Lung (tissue), 12 donors: ENCODE measurements around the gene COG5. TPM values are rescaled to one million over a fixed set of nuclear protein-coding genes. Genes with fewer than 3 reads are reported as not detected.

ENCODE experiments used
- ATAC-seq: fragments of 200-7000 bp; cut with Tn5 transposase; one replicate; pipeline ENCODE4 v1.9.1; 2020; ENCODE audit warnings: moderate number of reproducible peaks; ENCODE audit not compliant: insufficient read depth, low FRiP score
- DNase-seq, 3 donors: peaks; one replicate each; pipeline ENCODE4 v3.0.0-alpha.2; 2013 to 2017
- H3K27ac ChIP-seq, 2 donors: one replicate each; pipeline ENCODE4 v1.5.1; 2013; ENCODE audit warnings: mild to moderate bottlenecking in 2 of 2, moderate library complexity in 2 of 2, control low read depth in 1 of 2, inconsistent platforms in 1 of 2, low read depth in 1 of 2, low read length in 1 of 2
- H3K27me3 ChIP-seq, 3 donors: one replicate each; pipeline ENCODE4 v1.5.1; 2013; ENCODE audit warnings: low read length in 2 of 3; ENCODE audit not compliant: control insufficient read depth in 3 of 3, insufficient read depth in 3 of 3
- H3K36me3 ChIP-seq, 4 donors: one replicate each; pipeline ENCODE4 v1.5.1; 2013; ENCODE audit warnings: low read length in 4 of 4, mild to moderate bottlenecking in 1 of 4, moderate library complexity in 1 of 4; ENCODE audit not compliant: control insufficient read depth in 4 of 4, insufficient read depth in 4 of 4
- H3K4me1 ChIP-seq, 5 donors: one replicate each; pipeline ENCODE4 v1.5.1; 2013; ENCODE audit warnings: low read length in 5 of 5, mild to moderate bottlenecking in 2 of 5, moderate library complexity in 1 of 5; ENCODE audit not compliant: control insufficient read depth in 5 of 5, insufficient read depth in 5 of 5
- H3K4me3 ChIP-seq: one replicate; pipeline ENCODE4 v1.5.1; 2013; ENCODE audit warnings: mild to moderate bottlenecking, control low read depth, moderate library complexity
- H3K9ac ChIP-seq, 2 donors: one replicate each; pipeline ENCODE4 v1.5.1; 2013; ENCODE audit warnings: low read length in 2 of 2, control low read depth in 1 of 2; ENCODE audit not compliant: insufficient read depth in 1 of 2
- H3K9me3 ChIP-seq, 4 donors: one replicate each; pipeline ENCODE4 v1.5.1; 2013; ENCODE audit warnings: low read length in 3 of 4, mild to moderate bottlenecking in 1 of 4, moderate library complexity in 1 of 4; ENCODE audit not compliant: control insufficient read depth in 4 of 4, insufficient read depth in 3 of 4
- WGBS, 2 donors: extraction: QIAGEN DNeasy Blood & Tissue Kit; methylation state at CpG; one replicate each; pipeline ENCODE4 v1.1.7; 2013; 5-methylcytosine and 5-hydroxymethylcytosine counted together
- polyA plus RNA-seq, 2 donors: library from polyadenylated mRNA; stranded (reverse); fragments of 200-250 nt; gene quantifications; one replicate each; pipeline ENCODE4 v1.2.1, GENCODE V29; 2013
- total RNA-seq, 2 donors: library from RNA; depleted of rRNA in 1 of 2; stranded (reverse); fragments of >200 nt in 1 of 2; gene quantifications; one replicate each; pipeline ENCODE4 v1.2.1, GENCODE V29; 2014 to 2021
- TF ChIP-seq, protein P1 (sequence below): IDR thresholded peaks from 2 replicates; pipeline ENCODE4 v1.5.1; 2012; ENCODE audit warnings: mild to moderate bottlenecking; ENCODE audit errors: control extremely low read depth, extremely low read depth
- donor health status: control.
- donor health status: control.
- donor health status: Bipolar disorder and iron deficiency.
- donor health status: healthy.
- donor health status: DM: yes; HTN: yes; CAD: no.

Gene COG5
- total and polyA plus RNA-seq, 4 donors: 5.6 to 101 (median 27.2) TPM

DNA sequence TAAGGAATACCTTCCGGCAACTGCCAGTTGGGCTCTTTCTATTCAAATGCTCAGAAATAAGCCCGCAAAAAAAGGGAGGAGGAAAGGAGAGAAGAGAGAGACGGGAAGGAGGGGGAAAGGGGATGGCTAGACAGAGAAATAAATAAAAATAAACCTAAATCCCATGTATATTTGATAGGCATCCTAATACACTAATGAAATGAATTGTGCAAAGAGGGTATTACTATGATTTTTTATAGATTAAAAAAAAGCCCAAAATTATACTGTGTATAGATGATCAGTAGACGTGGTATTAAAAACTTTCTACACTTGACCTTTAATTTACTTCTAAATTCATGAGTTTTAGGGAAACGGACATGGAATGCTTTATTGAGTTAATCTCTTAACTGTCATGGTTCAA lies 305.0 kb downstream of the COG5 start:
- Histone ChIP-seq H3K4me1 (peaks cover 0 to 13% (median 0%) of the 10 kb centered on the region in 5 donors), H3K9ac (no peak overlapping the region), H3K9me3 (no peaks in the 10 kb centered on the region), H3K27ac (no peak overlapping the region), H3K36me3 (no peaks in the 10 kb centered on the region), H3K27me3 (no peaks in the 10 kb centered on the region), H3K4me3 (no peak overlapping the region)
- DNase-seq (no peak), ATAC-seq (no peak)
- 95 to 97% methylated on average over 5 of the region's 5 CpGs for WGBS, 2 donors
- TF ChIP-seq, protein P1, sequence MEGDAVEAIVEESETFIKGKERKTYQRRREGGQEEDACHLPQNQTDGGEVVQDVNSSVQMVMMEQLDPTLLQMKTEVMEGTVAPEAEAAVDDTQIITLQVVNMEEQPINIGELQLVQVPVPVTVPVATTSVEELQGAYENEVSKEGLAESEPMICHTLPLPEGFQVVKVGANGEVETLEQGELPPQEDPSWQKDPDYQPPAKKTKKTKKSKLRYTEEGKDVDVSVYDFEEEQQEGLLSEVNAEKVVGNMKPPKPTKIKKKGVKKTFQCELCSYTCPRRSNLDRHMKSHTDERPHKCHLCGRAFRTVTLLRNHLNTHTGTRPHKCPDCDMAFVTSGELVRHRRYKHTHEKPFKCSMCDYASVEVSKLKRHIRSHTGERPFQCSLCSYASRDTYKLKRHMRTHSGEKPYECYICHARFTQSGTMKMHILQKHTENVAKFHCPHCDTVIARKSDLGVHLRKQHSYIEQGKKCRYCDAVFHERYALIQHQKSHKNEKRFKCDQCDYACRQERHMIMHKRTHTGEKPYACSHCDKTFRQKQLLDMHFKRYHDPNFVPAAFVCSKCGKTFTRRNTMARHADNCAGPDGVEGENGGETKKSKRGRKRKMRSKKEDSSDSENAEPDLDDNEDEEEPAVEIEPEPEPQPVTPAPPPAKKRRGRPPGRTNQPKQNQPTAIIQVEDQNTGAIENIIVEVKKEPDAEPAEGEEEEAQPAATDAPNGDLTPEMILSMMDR: no peak

DNA sequence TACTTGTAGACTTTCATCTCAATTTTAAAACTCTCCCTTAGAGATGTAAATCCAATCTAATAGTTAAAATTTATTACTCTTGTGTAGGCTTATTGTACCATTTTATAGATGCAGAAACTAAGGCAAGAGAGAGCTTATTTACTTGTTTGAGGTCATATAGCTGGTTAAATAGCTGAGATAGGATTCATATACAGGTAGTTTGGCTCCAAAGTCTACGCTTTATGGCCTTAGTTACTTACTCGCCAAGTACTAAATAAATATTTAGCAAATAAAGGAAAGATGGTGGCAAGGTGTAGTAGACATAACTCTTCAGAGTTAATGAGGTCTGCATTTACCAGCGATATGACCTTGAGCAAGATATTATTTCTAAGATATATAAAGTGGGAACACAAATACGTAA lies 308.1 kb downstream of the COG5 start:
- peaks cover 0 to 9% (median 0%) of the 10 kb centered on the region in 5 donors for H3K4me1 ChIP-seq
- no peak overlapping the region for H3K9ac ChIP-seq
- 95 to 96% methylated on average over 4 of the region's 4 CpGs for WGBS, 2 donors
- no peak for DNase-seq
- peaks cover 0 to 2% (median 0%) of the 10 kb centered on the region in 4 donors for H3K36me3 ChIP-seq
- H3K27me3 ChIP-seq: no peaks in the 10 kb centered on the region
- no peak overlapping the region for H3K4me3 ChIP-seq
- H3K9me3 ChIP-seq: no peaks in the 10 kb centered on the region
- ATAC-seq: no peak
- H3K27ac ChIP-seq: no peak overlapping the region
- TF ChIP-seq, protein P1: no peak

DNA sequence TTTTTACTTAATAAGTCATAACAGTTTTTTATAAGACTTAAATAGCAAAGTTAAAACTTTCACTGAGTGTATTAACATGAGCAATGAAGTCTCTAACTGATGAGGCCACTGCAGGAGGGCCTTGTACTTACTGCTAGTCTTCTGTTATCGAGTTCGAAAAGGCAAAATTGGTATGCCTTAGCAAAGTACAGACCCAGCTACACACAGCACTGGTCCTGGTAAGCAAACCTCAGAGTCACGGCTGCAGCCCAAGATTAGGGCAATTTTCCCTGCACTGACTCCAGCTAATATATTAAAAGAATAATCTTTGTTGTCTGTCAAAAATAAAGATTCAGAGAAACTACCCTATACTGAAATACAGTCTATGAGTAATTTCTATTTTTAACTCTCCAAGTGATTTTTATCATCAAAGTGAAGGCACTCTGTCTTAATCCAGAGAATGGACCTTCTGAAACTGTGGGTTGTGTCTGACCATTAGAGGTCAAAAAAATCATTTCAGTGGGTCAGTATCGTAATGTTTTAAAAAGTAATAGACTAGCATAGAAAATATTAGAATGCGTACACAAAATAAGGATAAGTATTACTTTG lies 309.2 kb downstream of the COG5 start:
- H3K4me1 ChIP-seq: peaks cover 0 to 9% (median 0%) of the 10 kb centered on the region in 5 donors
- 96 to 98% methylated on average over 5 of the region's 5 CpGs for WGBS, 2 donors
- no peak overlapping the region for H3K4me3 ChIP-seq
- no peak for DNase-seq
- no peaks in the 10 kb centered on the region for H3K9me3 ChIP-seq
- no peak for ATAC-seq
- TF ChIP-seq, protein P1: no peak
- H3K36me3 ChIP-seq: peaks cover 0 to 3% (median 0%) of the 10 kb centered on the region in 4 donors
- H3K27me3 ChIP-seq: no peaks in the 10 kb centered on the region
- no peak overlapping the region for H3K9ac ChIP-seq
- no peak overlapping the region for H3K27ac ChIP-seq

DNA sequence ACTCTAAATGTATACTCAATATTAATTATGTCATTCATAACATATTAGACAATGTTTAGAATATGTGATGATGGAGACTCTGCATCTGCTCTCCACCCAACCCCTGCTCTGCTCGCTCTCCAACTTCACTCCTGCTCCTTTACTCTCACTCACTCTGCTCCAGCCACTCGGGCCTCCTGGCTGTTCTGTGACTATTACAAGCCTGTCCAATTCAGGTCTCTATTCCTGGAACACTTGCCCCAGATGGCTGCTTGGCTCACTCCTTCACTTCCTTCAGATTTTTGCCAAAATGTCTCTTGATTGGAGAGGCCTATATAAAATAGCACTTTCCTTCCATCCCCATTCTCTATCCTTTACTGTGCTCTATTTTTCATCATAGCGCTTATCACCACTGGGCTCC lies 310.1 kb downstream of the COG5 start:
- peak in 2 of 3 donors; percentile 28 to 69 for DNase-seq
- Histone ChIP-seq H3K27ac (no peak overlapping the region), H3K9ac (no peak overlapping the region), H3K36me3 (peaks cover 0 to 4% (median 1%) of the 10 kb centered on the region in 4 donors), H3K4me1 (peaks cover 0 to 5% (median 0%) of the 10 kb centered on the region in 5 donors), H3K27me3 (no peaks in the 10 kb centered on the region), H3K4me3 (no peak overlapping the region), H3K9me3 (no peaks in the 10 kb centered on the region)
- TF ChIP-seq, protein P1: no peak
- ATAC-seq: no peak
- 89 to 92% methylated on average over 3 of the region's 3 CpGs for WGBS, 2 donors
